ENCODE results near the gene PCCB. TPM values are rescaled to one million over a fixed set of nuclear protein-coding genes. Genes with fewer than 3 reads are reported as not detected.

PCCB gene
- 37.9 and 47.6 TPM in 2 replicates for total RNA-seq

GRCh38 chr3:136250059-136250902 lies at the start of gene PCCB:
Gene PCCB, plus strand, starts transcription at chr3:136250340. Its CDS starts 36 bp downstream, at chr3:136250376.

Other genes with a start within 250 kb of the PCCB start
- gene MSL2, start 54.0 kb upstream of the PCCB start, total RNA-seq: 7.4 and 8.4 TPM in 2 replicates